NK-92 (cell line): ENCODE data around the gene SSX2IP.

ENCODE experiments used
- DNase-seq: peaks from one replicate; lab custom pipeline; 2025; ENCODE audit not compliant: unreplicated experiment; lab: John Stamatoyannopoulos, UW

The SSX2IP gene

GRCh38 chr1:84709131-84709530 is 18.9 kb upstream of the SSX2IP start:
- DNase-seq = no peak

DNA sequence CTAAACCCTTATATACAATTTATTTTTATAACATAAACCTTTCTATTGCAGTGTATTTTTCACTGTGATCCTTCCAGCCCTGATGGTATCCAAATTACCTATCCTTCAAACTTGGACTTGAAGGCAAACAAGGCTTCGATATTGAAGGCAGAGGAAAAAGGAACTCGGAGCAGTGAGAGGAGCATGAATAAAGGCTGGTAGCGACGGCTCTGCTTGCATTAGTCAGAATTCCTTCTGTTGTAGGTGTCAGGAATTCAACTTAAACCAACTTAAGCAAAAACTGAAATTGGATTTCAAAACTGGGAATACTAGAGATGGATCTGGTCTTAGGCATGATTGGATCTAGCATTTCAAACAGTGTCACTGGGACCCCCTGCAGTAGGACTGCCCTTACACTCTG is 17.8 kb upstream of the SSX2IP start:
- DNase-seq = no peak

DNA sequence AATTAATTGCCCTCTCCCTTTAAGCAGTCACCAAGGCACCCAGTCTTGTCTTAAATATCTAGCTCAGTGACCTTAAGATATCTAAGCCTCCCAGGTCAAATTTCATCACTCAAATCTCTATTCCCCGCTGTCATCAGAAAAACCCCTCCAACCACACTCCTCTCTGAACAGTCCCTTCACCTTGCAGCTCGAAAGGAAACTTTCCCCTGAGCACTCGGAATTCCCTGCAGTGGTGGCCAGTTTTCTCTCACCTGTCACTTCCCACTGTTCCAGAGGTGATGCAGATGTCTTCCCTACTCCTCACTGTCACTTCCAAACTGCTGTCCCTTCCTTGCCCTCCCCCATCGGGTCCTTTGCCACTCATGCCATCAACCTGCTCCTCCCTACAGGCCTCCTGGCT is 15.3 kb upstream of the SSX2IP start:
- DNase-seq = no peak

DNA sequence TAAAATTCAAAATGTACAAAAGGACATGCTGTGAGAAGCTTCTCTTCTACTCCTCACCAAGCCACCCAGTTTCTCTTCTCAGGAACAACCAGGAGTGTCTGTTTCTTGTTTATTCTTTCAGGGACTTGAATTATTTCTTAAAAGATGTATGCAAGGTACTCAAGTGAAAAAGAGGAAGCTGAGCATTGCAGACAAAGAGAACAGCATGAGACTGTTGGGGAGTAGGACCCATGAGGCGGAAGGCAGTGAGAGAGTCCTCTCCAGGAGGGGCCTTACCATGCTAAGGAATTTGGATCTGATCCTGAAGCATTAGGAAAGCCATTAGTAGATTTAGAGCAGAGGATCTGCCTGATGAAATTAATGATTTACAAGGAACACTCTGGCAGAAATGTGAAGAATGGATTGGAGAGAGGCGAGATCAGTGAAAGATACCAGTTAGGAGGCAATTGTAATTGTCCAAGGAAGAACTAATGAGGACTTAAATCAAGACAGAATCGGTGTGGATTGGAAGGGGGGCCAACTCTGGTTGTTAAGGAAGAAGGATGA is 14.7 kb upstream of the SSX2IP start:
- DNase-seq = no peak

- no peak for DNase-seq
Measured at GRCh38 chr1:84703431-84703830, 13.2 kb upstream of the SSX2IP start.

- no peak for DNase-seq
Measured at GRCh38 chr1:84702143-84702542, 11.9 kb upstream of the SSX2IP start.

DNA sequence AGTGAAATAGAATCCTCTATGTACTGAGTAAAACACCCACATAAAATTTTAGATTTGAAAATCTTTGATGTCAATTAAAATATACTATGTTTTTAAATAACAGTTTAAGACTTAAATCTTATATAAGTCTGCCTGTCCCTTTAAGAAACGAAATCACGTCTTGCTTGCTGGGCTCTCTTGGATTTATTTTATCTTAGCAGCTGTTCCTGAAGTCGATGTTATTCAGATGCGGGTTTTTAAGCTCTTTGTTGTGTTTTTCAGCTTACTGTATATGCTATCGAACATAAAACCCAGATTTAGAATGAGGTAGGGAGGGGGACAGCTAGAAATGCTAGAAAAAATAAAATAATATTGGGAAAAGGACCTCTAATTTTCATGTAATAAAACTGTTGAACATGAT is 11.1 kb upstream of the SSX2IP start:
- DNase-seq = no peak

DNA sequence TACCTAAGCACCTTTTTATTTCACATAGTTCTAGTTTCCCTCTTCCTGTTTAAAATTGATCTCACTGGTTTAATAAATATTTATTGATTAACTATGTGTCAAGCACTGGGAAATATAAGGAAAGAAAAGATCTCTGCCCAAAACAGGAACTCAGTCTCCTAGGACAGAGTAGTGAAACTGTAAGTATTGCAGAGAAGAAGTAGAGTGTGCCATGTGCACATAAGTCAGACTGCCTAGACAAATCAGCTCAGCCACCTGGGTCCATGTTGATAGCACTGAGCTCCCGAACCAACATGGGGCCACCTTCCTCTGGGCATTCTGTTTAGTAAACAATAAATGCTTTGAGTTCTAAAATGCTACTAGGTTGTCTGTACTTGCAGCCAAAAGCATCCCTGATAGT is 9.8 kb upstream of the SSX2IP start:
- no peak for DNase-seq

DNA sequence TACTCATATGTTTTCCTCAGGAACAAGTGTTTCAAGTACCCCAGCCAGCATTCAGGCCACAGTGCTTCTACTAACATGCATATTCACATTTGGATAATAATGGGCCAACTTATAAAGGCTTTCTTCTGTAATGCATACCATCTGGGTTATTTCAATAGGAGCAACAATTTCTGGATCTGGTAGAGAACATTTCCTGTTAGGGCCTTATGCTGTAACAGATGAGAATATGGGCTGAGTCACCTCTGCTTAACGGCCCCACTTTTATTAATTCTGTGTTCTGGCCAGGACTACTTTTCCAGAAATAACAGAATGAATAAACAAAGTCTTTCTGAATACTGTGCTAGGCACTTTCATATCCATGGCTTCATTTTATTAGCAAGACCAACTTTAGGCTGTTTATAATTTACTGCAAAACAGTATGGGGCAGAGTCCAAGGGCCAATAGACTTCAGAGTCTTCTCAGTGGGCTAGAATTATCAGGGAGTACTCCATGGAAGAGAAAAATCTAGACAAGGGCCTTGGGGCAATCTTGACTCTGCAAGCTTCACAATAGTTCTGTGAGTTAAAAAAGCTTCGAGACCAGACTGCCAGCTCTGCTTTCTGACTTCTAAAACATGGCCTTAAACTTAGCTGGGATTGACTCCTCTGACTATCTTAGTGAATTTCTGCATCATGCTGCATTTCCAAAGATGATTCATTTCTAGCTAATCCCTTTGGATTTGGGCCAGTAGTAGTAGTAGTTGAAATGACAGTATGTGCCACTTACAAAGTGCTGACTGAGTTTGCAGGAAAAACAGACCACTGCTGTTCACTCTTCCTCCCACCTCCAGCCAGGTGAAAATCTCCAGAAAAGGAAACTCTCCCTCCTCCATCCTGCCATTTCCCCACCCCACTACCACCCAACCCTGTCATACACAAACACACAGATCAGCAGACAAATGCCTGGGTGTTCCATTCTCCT is 8.2 kb upstream of the SSX2IP start:
- no peak for DNase-seq

DNA sequence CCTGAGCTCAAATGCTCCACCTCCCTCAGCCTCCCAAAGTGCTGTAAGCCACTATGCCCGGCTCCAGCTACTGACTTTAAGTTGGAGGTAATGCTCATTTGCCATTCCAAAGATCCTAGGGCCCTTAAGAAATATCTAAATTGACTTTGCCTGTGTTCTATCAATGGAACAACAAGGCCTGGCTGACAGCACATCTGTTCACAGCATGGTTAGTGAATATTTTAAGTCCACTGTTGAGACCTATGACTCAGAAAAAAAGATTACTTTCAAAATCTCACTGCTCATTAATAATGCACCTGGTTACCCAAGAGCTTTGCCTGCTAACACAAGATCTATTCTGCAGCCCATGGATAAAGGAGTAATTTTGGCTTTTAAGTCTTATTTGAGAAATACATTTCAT is 3.5 kb upstream of the SSX2IP start:
- no peak for DNase-seq

- no peak for DNase-seq
Measured at GRCh38 chr1:84693005-84693404, 2.7 kb upstream of the SSX2IP start.

DNA sequence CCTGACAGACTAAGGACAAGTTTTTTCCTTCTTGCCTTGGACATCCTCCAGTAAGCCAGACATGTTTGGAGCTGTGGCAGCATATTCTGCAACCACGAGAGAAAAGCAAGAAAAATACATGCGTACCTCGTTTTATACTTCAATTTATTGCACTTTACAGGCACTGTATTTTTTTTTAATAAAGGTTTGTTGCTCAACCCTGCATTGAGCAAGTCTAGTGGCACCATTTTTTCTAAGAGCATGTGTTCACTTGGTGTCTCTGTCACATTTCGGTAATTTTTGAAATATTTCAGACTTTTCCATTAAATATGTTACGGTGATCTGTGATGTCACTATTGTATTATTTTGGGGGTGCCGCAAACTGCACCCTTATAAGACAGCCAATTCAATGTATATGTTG is 2.1 kb upstream of the SSX2IP start:
- DNase-seq = no peak

- DNase-seq = no peak
Measured at GRCh38 chr1:84691122-84691783, 992 bp upstream of the SSX2IP start.

DNA sequence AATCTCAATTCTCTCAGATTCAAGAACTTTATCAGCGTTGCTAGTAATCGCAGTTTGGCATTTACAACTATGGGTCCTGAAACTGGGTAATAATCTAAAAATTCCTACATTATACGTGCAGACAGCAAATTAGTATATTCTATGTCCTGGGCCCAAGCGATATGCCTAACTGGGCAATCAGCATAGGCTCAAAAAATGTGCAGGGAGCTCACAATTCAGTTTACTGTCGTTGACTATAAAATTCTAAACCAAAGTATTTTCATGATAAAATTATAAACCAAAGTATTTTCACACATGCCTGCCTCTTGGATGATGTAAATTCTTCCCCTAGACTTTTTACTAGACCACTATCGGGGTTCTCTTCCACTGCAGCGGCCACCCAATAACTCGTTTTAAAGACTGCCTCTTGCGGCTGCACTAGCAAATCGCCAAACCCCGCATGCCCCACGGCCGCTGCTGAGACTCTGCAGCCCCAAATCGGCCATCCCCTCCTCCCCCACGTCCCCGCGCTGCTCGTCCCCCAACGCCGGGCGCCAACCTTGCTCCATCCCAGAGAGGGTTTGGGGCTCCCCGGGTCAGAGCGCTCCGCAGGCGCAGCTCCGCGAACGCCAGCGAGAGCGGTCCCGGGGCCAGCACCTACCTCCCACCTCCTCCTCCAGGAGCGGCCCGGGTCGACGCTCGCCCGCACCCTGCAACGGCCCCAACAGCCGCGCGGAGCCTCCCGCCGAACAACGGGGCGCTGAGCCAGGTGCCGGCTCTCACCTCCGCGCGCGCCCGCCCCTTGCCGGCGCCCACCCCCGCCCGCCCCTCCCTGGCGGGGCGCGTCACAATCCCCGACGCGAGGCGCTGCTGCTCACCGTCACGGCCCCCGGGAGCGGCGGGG is 506 bp downstream of the SSX2IP start:
- DNase-seq = no peak

DNA sequence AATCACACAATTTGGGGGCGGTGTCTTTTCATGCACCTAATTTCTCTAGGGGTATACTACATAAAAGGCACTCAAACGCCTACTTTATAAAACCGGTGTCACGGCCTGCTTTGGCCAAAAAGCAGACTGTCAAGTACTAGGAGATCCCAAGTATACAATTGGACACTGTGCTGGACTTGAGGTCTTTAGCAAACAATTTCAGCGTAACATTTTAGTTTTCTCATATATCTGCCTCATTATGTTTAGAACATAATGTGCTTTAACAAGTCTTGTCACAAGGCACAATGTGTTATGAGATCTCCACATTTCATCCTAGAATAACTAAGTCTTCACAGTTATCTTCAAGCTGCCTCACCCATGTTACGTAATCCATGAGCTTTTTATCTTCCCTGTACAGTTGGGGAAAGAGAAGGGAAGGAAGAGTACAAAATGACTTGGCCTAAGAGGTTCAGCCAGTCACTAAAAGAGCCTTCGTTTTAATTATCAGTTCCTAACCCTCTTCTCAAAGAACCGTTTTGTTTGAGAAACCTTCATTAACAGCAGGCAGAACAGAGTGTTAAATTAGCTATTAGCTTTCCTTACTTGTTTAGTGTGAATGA is 1.7 kb downstream of the SSX2IP start:
- no peak for DNase-seq

- no peak for DNase-seq
Measured at GRCh38 chr1:84687714-84688462, 2.4 kb downstream of the SSX2IP start.

- DNase-seq = no peak
Measured at GRCh38 chr1:84686223-84686622, 4.0 kb downstream of the SSX2IP start.

DNA sequence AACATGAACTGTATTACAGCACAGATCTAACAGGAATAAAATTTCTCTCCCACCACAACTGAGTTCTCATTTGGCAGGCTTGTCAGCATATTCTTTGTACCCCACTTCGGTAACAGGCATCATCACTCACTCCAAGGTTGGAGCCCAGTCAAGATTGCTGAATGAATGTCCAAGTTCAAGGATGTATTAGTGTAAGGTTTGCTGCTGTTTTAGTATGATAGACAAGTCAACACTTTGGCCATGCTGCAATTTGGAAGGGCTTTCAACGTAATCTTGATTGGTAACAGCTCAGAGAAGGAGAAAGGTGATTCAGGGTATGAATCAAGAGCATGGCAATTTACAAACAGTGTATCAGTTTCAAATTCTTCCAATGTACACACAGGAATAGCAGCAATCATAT is 6.8 kb downstream of the SSX2IP start:
- DNase-seq = no peak

GRCh38 chr1:84682047-84682446 is 8.2 kb downstream of the SSX2IP start:
- DNase-seq = no peak
